Measurements from ENCODE around the gene ICE1. TPM values are rescaled to one million over a fixed set of nuclear protein-coding genes. Genes with fewer than 3 reads are reported as not detected.
"Not testable (repeated sequence)": the region's sequence is repeated elsewhere in the genome, so short reads cannot be mapped to it uniquely, and the experiment has no call there.

ICE1 gene
- total and polyA plus RNA-seq, 7 experiments from 2014 or later = 17.2 to 47.6 (median 32.4) TPM

- H3K4me1 Mint-ChIP-seq = peaks cover 0 to under 1% (median 0%) of the 10 kb centered on the region in 7 donors
- peaks cover 17 to 50% (median 36%) of the 10 kb centered on the region in 5 donors for H3K36me3 Mint-ChIP-seq
Measured at GRCh38 chr5:5473226-5473625, 50.7 kb downstream of the ICE1 start.

GRCh38 chr5:5474961-5475360 is 52.5 kb downstream of the ICE1 start:
- intact Hi-C loops (cut with micrococcal nuclease) = no loop called here
- Mint-ChIP-seq H3K4me3 (no peak overlapping the region), H3K27ac (peak overlapping the region in 2 of 9 donors; percentile 22 to 48), H3K27me3 (no peaks in the 10 kb centered on the region), H3K9me3 (peaks cover 0 to 10% (median 0%) of the 10 kb centered on the region in 11 donors), H3K36me3 (peaks cover 17 to 57% (median 47%) of the 10 kb centered on the region in 5 donors), H3K4me1 (peaks cover 0 to 18% (median 10%) of the 10 kb centered on the region in 7 donors)
- POLR2A ChIA-PET = no interaction called here
- DNase-seq (no peak), ATAC-seq (no peak)
- CTCF ChIA-PET = no interaction called here
- H3K4me3 ChIP-seq (ENCODE audit: low read length) = no peak overlapping the region
- no peaks in the 10 kb centered on the region for H3K27me3 ChIP-seq (ENCODE audit: control insufficient read depth in 2 of 2, insufficient read depth in 2 of 2, low read length in 2 of 2)
- no peaks in the 10 kb centered on the region for H3K9me3 ChIP-seq (ENCODE audit: control insufficient read depth in 2 of 3, low read length in 3 of 3)
- H3K27ac ChIP-seq (ENCODE audit: low read depth, low read length) = no peak overlapping the region
- H3K36me3 ChIP-seq (ENCODE audit: control insufficient read depth in 2 of 3, insufficient read depth in 3 of 3, low read length in 3 of 3) = peaks cover 0 to 36% (median 10%) of the 10 kb centered on the region in 3 experiments
- no peaks in the 10 kb centered on the region for H3K4me1 ChIP-seq (ENCODE audit: control insufficient read depth in 2 of 2, insufficient read depth in 2 of 2, low read length in 2 of 2)

More at GRCh38 chr5:5473226-5473625, 50.7 kb downstream of the ICE1 start:
- peaks cover 0 to 2% (median 0%) of the 10 kb centered on the region in 11 donors for H3K9me3 Mint-ChIP-seq
- H3K4me1 ChIP-seq (ENCODE audit: control insufficient read depth in 2 of 2, insufficient read depth in 2 of 2, low read length in 2 of 2) = no peaks in the 10 kb centered on the region
- no peaks in the 10 kb centered on the region for H3K9me3 ChIP-seq (ENCODE audit: control insufficient read depth in 2 of 3, low read length in 3 of 3)
- H3K27me3 Mint-ChIP-seq = no peaks in the 10 kb centered on the region
- no peaks in the 10 kb centered on the region for H3K27me3 ChIP-seq (ENCODE audit: control insufficient read depth in 2 of 2, insufficient read depth in 2 of 2, low read length in 2 of 2)
- no peak overlapping the region for H3K4me3 ChIP-seq (ENCODE audit: low read length)
- intact Hi-C loops (cut with micrococcal nuclease) = no loop called here
- peaks cover 0 to 38% (median 10%) of the 10 kb centered on the region in 3 experiments for H3K36me3 ChIP-seq (ENCODE audit: control insufficient read depth in 2 of 3, insufficient read depth in 3 of 3, low read length in 3 of 3)
- H3K4me3 Mint-ChIP-seq = no peak overlapping the region
- H3K27ac Mint-ChIP-seq = no peak overlapping the region
- DNase-seq (no peak), ATAC-seq (no peak)
- no peak overlapping the region for H3K27ac ChIP-seq (ENCODE audit: low read depth, low read length)
- ChIA-PET CTCF (no interaction called here), POLR2A (no interaction called here)

- Mint-ChIP-seq H3K27me3 (no peaks in the 10 kb centered on the region), H3K4me3 (no peak overlapping the region), H3K27ac (peak overlapping the region in 1 of 9 donors; percentile 24), H3K36me3 (peaks cover 17 to 57% (median 49%) of the 10 kb centered on the region in 5 donors), H3K9me3 (peaks cover 0 to 10% (median 0%) of the 10 kb centered on the region in 11 donors), H3K4me1 (peaks cover 4 to 28% (median 18%) of the 10 kb centered on the region in 7 donors)
- Histone ChIP-seq H3K4me3 (ENCODE audit: low read length) (no peak overlapping the region), H3K27ac (ENCODE audit: low read depth, low read length) (no peak overlapping the region), H3K36me3 (ENCODE audit: control insufficient read depth in 2 of 3, insufficient read depth in 3 of 3, low read length in 3 of 3) (peaks cover 0 to 35% (median 10%) of the 10 kb centered on the region in 3 experiments), H3K27me3 (ENCODE audit: control insufficient read depth in 2 of 2, insufficient read depth in 2 of 2, low read length in 2 of 2) (no peaks in the 10 kb centered on the region), H3K4me1 (ENCODE audit: control insufficient read depth in 2 of 2, insufficient read depth in 2 of 2, low read length in 2 of 2) (peaks cover 5% of the 10 kb centered on the region in 2 donors), H3K9me3 (ENCODE audit: control insufficient read depth in 2 of 3, low read length in 3 of 3) (no peaks in the 10 kb centered on the region)
- ATAC-seq (no peak), DNase-seq (no peak)
- ChIA-PET CTCF (no interaction called here), POLR2A (no interaction called here)
- intact Hi-C loops (cut with micrococcal nuclease) = no loop called here
Measured at GRCh38 chr5:5475975-5476374, 53.5 kb downstream of the ICE1 start.

- peaks cover 17 to 57% (median 39%) of the 10 kb centered on the region in 5 donors for H3K36me3 Mint-ChIP-seq
- intact Hi-C loops (cut with micrococcal nuclease); H3K9me3 ChIP-seq (ENCODE audit: control insufficient read depth in 2 of 3, low read length in 3 of 3); DNase-seq; H3K9me3 Mint-ChIP-seq; ATAC-seq; H3K27ac ChIP-seq (ENCODE audit: low read depth, low read length); H3K27me3 Mint-ChIP-seq; H3K4me3 ChIP-seq (ENCODE audit: low read length); H3K27me3 ChIP-seq (ENCODE audit: control insufficient read depth in 2 of 2, insufficient read depth in 2 of 2, low read length in 2 of 2): not testable (repeated sequence)
- ChIA-PET CTCF (interaction anchor here (0.8 kb wide), 1 partner anchor 9 kb away, joined by 3 read pairs; no protein-coding TSS in a partner anchor), POLR2A (interaction anchor here (0.7 kb wide), 1 partner anchor 57 kb away, joined by 3 read pairs; the partner anchor contains the start of gene ICE1)
- H3K4me1 Mint-ChIP-seq = peaks cover 14 to 36% (median 26%) of the 10 kb centered on the region in 7 donors
- peak overlapping the region in 8 of 9 donors; percentile 43 to 85 (median 75) for H3K27ac Mint-ChIP-seq
- peak overlapping the region in 4 of 10 donors; percentile 12 to 56 (median 32) for H3K4me3 Mint-ChIP-seq
- Histone ChIP-seq H3K4me1 (ENCODE audit: control insufficient read depth in 2 of 2, insufficient read depth in 2 of 2, low read length in 2 of 2) (peaks cover 7 to 13% of the 10 kb centered on the region in 2 donors), H3K36me3 (ENCODE audit: control insufficient read depth in 2 of 3, insufficient read depth in 3 of 3, low read length in 3 of 3) (peaks cover 3 to 33% (median 4%) of the 10 kb centered on the region in 3 experiments)
Measured at GRCh38 chr5:5479578-5479977, 57.1 kb downstream of the ICE1 start.

- H3K4me1 Mint-ChIP-seq = peaks cover 14 to 36% (median 26%) of the 10 kb centered on the region in 7 donors
- Histone ChIP-seq H3K27me3 (ENCODE audit: control insufficient read depth in 2 of 2, insufficient read depth in 2 of 2, low read length in 2 of 2) (no peaks in the 10 kb centered on the region), H3K9me3 (ENCODE audit: control insufficient read depth in 2 of 3, low read length in 3 of 3) (no peaks in the 10 kb centered on the region), H3K4me1 (ENCODE audit: control insufficient read depth in 2 of 2, insufficient read depth in 2 of 2, low read length in 2 of 2) (peaks cover 7 to 13% of the 10 kb centered on the region in 2 donors), H3K36me3 (ENCODE audit: control insufficient read depth in 2 of 3, insufficient read depth in 3 of 3, low read length in 3 of 3) (peaks cover 0 to 24% (median 3%) of the 10 kb centered on the region in 3 experiments), H3K4me3 (ENCODE audit: low read length) (no peak overlapping the region), H3K27ac (ENCODE audit: low read depth, low read length) (peak overlapping the region; percentile 28)
- ChIA-PET POLR2A (no interaction called here), CTCF (interaction anchor here (0.8 kb wide), 1 partner anchor 8 kb away, joined by 3 read pairs; no protein-coding TSS in a partner anchor)
- H3K27me3 Mint-ChIP-seq = no peaks in the 10 kb centered on the region
- H3K4me3 Mint-ChIP-seq = peak overlapping the region; percentile 12 to 78 (median 54)
- DNase-seq (no peak), ATAC-seq (peak; percentile 37)
- H3K9me3 Mint-ChIP-seq = peaks cover 0 to 10% (median 0%) of the 10 kb centered on the region in 11 donors
- peaks cover 11 to 48% (median 33%) of the 10 kb centered on the region in 5 donors for H3K36me3 Mint-ChIP-seq
- peak overlapping the region; percentile 59 to 92 (median 80) for H3K27ac Mint-ChIP-seq
- intact Hi-C loops (cut with micrococcal nuclease) = loop anchor here (1.0 to 2.0 kb wide), 2 partner anchors 42 to 58 kb away; partner anchors contain the start of gene ICE1 (in 2 of the 2)
Measured at GRCh38 chr5:5480481-5481111, 58.1 kb downstream of the ICE1 start.

GRCh38 chr5:5481206-5481605 is 58.7 kb downstream of the ICE1 start:
- peak overlapping the region; percentile 28 for H3K27ac ChIP-seq (ENCODE audit: low read depth, low read length)
- H3K4me3 ChIP-seq (ENCODE audit: low read length) = no peak overlapping the region
- no peaks in the 10 kb centered on the region for H3K27me3 Mint-ChIP-seq
- DNase-seq = peak in 6 of 9 donors; percentile 32 to 59 (median 44)
- intact Hi-C loops (cut with micrococcal nuclease) = loop anchor here (1.0 to 2.0 kb wide), 2 partner anchors 42 to 59 kb away; partner anchors contain the start of gene ICE1 (in 2 of the 2)
- peaks cover 14 to 40% (median 26%) of the 10 kb centered on the region in 7 donors for H3K4me1 Mint-ChIP-seq
- peaks cover 7 to 13% of the 10 kb centered on the region in 2 donors for H3K4me1 ChIP-seq (ENCODE audit: control insufficient read depth in 2 of 2, insufficient read depth in 2 of 2, low read length in 2 of 2)
- H3K9me3 ChIP-seq (ENCODE audit: control insufficient read depth in 2 of 3, low read length in 3 of 3) = no peaks in the 10 kb centered on the region
- ChIA-PET CTCF (no interaction called here), POLR2A (interaction anchor here (0.7 kb wide), 1 partner anchor 66 kb away, joined by 3 read pairs; no protein-coding TSS in a partner anchor)
- no peaks in the 10 kb centered on the region for H3K27me3 ChIP-seq (ENCODE audit: control insufficient read depth in 2 of 2, insufficient read depth in 2 of 2, low read length in 2 of 2)
- H3K9me3 Mint-ChIP-seq = peaks cover 0 to 10% (median 0%) of the 10 kb centered on the region in 11 donors
- ATAC-seq = peak; percentile 85
- peaks cover 0 to 24% (median 3%) of the 10 kb centered on the region in 3 experiments for H3K36me3 ChIP-seq (ENCODE audit: control insufficient read depth in 2 of 3, insufficient read depth in 3 of 3, low read length in 3 of 3)
- H3K36me3 Mint-ChIP-seq = peaks cover 11 to 46% (median 26%) of the 10 kb centered on the region in 5 donors
- peak overlapping the region; percentile 59 to 92 (median 80) for H3K27ac Mint-ChIP-seq
- H3K4me3 Mint-ChIP-seq = peak overlapping the region in 9 of 10 donors; percentile 29 to 78 (median 53)
